Nephron (organoid): Measurements from ENCODE around the gene PPP2R2D.

Experiments used
- H3K27ac Mint-ChIP-seq, 3 experiments: 2 replicates each; pipeline ENCODE4 v1.8.0; 2020; ENCODE audit warnings: mixed read lengths in 3 of 3, mild to moderate bottlenecking in 2 of 3, moderate library complexity in 1 of 3
- H3K27me3 Mint-ChIP-seq: 2 replicates; pipeline ENCODE4 v1.8.0; 2021; ENCODE audit warnings: low read depth, mild to moderate bottlenecking, moderate library complexity, mixed read lengths
- H3K36me3 Mint-ChIP-seq: 2 replicates; pipeline ENCODE4 v1.8.0; 2020; ENCODE audit warnings: low read depth, mixed read lengths
- H3K4me1 Mint-ChIP-seq: 2 replicates; pipeline ENCODE4 v1.8.0; 2020; ENCODE audit warnings: mixed read lengths
- H3K4me3 Mint-ChIP-seq, 3 experiments: 2 replicates each; pipeline ENCODE4 v1.8.0; 2020; ENCODE audit warnings: mild to moderate bottlenecking in 3 of 3, mixed read lengths in 3 of 3, moderate library complexity in 2 of 3
- H3K9me3 Mint-ChIP-seq: 2 replicates; pipeline ENCODE4 v1.8.0; 2020; ENCODE audit warnings: mixed read lengths
- TF ChIP-seq, protein P1 (sequence below), 3 experiments: fragments of 200-600 bp; sonication (generic); IDR thresholded peaks; one replicate each; pipeline ENCODE4 v1.5.0; 2021; ENCODE audit warnings: antibody characterized with exemption in 3 of 3; ENCODE audit not compliant: unreplicated experiment in 3 of 3

Gene PPP2R2D

DNA sequence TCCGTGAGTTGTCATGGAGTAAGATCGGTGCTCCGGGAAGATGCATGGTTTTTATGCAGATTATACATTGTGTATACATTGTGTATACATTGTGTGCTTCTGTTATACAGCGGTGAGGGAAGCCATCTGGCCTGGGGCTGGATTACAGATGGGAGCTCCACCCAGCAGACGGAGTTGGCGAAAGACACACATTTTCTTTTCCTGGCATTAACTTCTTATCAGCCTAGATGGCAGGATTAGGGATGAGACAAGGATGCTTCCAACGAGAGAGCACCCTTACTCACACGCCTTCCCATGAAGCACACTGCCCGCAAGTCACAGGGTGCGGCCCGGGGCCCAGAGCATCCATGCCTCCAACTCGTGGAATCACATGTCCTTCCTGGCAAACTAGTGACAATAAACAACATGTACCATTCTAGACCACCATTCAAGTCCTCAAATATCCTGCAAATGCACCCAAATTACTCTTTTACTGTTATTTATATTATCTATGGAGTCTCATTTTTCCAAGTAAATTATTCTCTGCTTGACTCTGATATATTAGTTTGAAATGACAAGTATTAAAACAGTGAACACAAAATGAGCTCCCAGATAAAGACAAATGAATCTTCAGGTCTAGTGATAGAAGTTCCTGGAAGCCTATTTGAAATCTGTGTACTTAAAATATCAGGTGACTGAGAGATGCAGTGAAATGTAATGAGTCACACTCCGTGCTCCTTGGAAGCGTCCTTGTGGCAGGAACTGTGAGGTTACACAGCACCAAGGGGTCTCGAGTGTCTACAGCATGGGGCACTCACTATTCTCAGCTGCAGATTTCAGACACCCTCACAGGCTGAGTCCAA, 29.8 kb upstream of the PPP2R2D start:
- TF ChIP-seq, protein P1, sequence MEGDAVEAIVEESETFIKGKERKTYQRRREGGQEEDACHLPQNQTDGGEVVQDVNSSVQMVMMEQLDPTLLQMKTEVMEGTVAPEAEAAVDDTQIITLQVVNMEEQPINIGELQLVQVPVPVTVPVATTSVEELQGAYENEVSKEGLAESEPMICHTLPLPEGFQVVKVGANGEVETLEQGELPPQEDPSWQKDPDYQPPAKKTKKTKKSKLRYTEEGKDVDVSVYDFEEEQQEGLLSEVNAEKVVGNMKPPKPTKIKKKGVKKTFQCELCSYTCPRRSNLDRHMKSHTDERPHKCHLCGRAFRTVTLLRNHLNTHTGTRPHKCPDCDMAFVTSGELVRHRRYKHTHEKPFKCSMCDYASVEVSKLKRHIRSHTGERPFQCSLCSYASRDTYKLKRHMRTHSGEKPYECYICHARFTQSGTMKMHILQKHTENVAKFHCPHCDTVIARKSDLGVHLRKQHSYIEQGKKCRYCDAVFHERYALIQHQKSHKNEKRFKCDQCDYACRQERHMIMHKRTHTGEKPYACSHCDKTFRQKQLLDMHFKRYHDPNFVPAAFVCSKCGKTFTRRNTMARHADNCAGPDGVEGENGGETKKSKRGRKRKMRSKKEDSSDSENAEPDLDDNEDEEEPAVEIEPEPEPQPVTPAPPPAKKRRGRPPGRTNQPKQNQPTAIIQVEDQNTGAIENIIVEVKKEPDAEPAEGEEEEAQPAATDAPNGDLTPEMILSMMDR (IDR thresholded peaks at IDR 0.05; ENCODE audit: unreplicated experiment in 3 of 3), result no peak
- peaks cover 6% of the 10 kb centered on the region for H3K4me1 Mint-ChIP-seq
- H3K4me3 Mint-ChIP-seq, result no peak overlapping the region
- H3K27me3 Mint-ChIP-seq, result peaks cover 42% of the 10 kb centered on the region
- H3K36me3 Mint-ChIP-seq, result no peaks in the 10 kb centered on the region
- peaks cover 13% of the 10 kb centered on the region for H3K9me3 Mint-ChIP-seq
- no peak overlapping the region for H3K27ac Mint-ChIP-seq

DNA sequence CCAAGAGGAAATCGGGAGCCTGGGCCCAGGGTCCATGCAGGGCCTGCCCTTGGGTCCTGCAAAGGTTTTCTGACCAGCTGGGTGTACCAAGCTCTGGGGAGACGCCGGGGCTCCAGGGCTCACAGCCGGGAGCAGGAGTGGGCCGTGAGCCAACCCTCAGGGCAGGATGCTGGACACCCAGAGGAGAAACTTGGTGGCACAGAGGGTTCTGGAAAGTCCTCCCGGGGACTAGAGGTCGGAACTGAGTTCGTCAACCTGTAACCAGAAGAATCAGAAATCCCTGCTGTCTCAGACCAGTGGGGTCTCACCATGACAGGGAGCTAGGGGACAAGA, 29.2 kb upstream of the PPP2R2D start:
- TF ChIP-seq, protein P1 (IDR thresholded peaks at IDR 0.05; ENCODE audit: unreplicated experiment in 3 of 3), result no peak
- Mint-ChIP-seq H3K27ac (no peak overlapping the region), H3K36me3 (no peaks in the 10 kb centered on the region), H3K9me3 (peaks cover 13% of the 10 kb centered on the region), H3K4me1 (peaks cover 6% of the 10 kb centered on the region), H3K4me3 (no peak overlapping the region), H3K27me3 (peaks cover 46% of the 10 kb centered on the region)

DNA sequence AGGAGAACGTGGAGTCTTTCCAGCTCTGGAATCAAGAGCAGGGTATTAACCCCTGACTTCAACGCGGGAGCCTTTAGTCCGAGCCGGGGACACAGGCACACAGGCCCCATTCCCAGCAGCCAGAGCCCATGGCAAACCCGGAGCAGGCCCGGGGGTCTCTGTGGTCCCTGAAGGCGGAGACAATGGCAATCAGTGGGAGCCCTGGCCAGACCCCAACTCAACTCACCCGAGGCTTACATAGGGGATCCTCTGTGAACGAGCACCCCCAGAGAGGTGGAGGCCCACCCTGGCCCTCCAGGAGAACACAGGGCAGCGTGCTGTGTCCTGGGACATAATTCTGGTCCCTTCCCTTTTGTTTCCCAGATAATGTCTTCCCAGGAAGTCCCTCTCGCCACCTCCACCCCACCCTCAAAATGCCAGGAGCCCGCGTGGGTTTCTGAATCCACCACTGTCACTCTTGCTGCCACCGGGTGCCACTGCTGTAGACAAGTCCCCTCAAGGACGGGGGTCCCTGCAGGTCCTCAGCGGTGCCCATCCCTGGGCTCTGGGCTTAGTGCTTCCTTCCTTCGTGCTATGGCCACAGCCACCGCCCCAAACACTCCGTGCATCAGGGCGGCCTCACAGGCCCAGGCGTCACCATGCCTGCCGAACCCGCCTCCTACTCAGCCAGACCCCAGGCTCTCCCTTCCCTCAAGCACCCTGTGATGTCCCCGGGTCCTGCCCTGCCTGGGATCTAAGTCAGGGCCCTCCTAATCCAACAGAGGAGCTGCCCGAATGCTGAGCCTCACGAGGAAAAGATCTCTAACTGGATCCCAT, 28.6 kb upstream of the PPP2R2D start:
- Mint-ChIP-seq H3K9me3 (peaks cover 12% of the 10 kb centered on the region), H3K36me3 (no peaks in the 10 kb centered on the region), H3K27me3 (peaks cover 42% of the 10 kb centered on the region), H3K4me1 (peaks cover 6% of the 10 kb centered on the region), H3K27ac (no peak overlapping the region), H3K4me3 (no peak overlapping the region)
- TF ChIP-seq, protein P1 (IDR thresholded peaks at IDR 0.05; ENCODE audit: unreplicated experiment in 3 of 3), result no peak

DNA sequence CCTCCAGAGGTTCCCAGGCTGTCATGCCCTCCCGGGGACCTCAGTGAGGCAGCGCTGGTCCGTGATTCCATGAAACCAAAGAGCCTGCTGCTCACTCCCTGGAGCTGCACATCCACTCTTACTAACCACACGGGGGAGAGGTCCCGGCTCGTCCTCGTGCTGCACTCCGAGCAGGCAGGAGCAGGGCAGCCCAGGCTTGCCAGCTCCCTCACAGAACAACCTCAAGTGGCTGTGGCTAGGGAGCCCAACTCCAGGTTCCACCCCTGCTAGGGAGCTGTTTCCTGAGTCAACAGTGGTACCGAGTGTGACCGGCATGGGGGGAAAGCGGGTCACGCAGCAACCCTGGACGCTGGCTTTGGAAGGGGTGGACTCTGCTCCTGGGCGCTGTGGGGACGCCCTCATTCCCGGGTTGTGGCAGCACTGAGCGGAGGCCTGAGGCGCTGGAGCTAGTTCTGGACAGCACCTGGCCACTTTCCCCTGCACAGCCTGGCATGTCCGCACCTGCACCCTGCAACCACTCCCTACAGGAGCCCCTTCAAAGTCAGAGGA, 27.9 kb upstream of the PPP2R2D start:
- no peak overlapping the region for H3K27ac Mint-ChIP-seq
- H3K36me3 Mint-ChIP-seq, result no peaks in the 10 kb centered on the region
- peaks cover 6% of the 10 kb centered on the region for H3K4me1 Mint-ChIP-seq
- TF ChIP-seq, protein P1 (IDR thresholded peaks at IDR 0.05; ENCODE audit: unreplicated experiment in 3 of 3), result no peak
- H3K9me3 Mint-ChIP-seq, result peaks cover 10% of the 10 kb centered on the region
- no peak overlapping the region for H3K4me3 Mint-ChIP-seq
- peaks cover 45% of the 10 kb centered on the region for H3K27me3 Mint-ChIP-seq

DNA sequence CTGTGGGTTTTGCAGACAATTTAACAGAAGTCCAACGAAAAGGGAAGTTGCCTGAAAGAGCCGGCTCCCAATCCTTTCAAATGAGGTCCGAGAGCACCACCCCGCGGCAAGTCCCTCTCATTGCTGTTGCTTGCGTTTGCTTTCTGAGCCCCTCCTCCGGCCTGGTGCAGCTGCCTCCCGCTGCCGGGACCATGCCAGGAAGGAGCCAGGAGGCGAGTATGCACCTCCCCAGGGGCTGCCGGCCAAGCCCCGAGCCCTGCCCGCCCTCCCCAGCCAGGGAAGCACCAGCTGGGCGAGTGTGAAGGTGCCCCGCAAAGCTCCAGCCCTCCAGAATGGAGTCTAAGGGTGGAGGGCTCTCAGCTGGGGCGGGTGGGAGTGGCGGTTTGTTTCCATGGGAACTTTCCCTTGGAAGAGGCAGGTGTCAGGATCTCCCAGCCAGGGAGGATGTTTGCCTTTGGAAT, 25.8 kb upstream of the PPP2R2D start:
- TF ChIP-seq, protein P1 (IDR thresholded peaks at IDR 0.05; ENCODE audit: unreplicated experiment in 3 of 3), result peak; percentile 77 to 90 (median 85)
- peaks cover 49% of the 10 kb centered on the region for H3K27me3 Mint-ChIP-seq
- H3K27ac Mint-ChIP-seq, result no peak overlapping the region
- H3K4me3 Mint-ChIP-seq, result no peak overlapping the region
- peaks cover 6% of the 10 kb centered on the region for H3K4me1 Mint-ChIP-seq
- peaks cover 5% of the 10 kb centered on the region for H3K9me3 Mint-ChIP-seq
- H3K36me3 Mint-ChIP-seq, result no peaks in the 10 kb centered on the region
